Dermis microvascular lymphatic vessel endothelial cell (primary cell): ENCODE results near the gene HOXA5. TPM values are rescaled to one million over a fixed set of nuclear protein-coding genes. Genes with fewer than 3 reads are reported as not detected.

Experiments used
- DNase-seq, 2 donors: peaks; one replicate each; pipeline versions ENCODE4 v3.0.0 to v3.0.0-alpha.2; 2010; ENCODE audit warnings: low read depth in 2 of 2
- total RNA-seq: library from RNA; depleted of rRNA; stranded (reverse); fragments of >200 nt; gene quantifications from 2 replicates; pipeline ENCODE4 v1.2.1, GENCODE V29; 2014

Gene HOXA5
- total RNA-seq, 1 donor from 2014 or later, result 4.1 TPM

DNA sequence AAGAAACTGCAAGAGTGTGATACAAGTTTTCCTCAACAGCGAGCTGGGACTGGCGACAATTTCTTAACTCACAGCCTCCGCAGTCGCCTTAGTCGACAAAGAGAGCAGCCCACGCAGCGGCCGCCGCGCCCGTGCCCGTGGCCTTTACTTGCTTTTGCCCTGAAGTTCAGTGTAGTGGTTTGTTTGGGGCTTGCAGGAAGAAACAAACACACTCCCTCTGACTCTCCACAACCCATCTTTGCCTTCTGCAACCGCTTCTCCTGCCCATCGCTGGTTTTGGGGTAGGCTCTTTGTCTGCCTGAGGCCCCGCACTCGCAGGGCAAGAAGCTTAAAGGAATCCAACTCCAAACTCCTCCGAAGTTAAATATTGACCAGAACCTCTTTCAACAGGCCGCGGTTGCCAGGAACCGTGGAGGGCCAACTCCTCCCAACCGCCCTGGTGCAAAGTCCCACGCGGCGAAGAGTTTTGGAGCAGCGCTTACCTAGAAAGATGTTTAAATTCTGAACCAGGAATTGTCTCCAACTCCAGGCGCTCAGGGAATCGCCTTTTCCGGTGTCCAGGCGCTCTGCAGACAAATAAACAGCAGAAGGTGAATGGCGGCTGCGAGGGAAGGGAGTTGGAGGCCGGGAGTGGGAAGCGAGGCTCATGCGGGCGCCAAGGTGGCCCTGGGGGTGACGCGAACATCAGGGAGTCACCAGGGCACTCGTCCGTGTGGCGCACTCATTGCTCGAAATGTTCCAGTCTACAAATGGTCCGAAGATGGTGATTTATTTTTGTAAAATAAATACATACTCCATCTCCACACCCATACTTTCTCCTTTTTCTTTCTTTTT, 21.2 kb downstream of the HOXA5 start:
- no peak for DNase-seq

DNA sequence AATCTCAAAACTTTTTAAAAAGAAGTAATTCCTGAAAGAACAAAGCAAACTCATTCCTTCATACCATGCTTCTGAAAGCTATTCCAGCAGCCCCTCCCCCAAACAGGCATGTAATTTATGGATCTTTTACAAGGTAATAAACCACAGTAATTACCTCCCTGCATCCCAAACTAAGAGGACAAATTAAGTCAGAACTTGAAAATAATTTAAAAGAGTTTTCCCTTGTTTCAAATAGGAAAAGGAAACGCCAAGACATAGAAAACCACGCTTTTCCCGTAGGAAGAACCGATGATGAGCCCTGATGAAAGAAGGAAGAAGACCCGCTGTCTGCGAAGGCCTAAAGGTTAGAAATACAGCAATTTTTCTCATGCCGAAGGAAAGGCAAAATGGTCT, 21.8 kb downstream of the HOXA5 start:
- DNase-seq, result no peak

DNA sequence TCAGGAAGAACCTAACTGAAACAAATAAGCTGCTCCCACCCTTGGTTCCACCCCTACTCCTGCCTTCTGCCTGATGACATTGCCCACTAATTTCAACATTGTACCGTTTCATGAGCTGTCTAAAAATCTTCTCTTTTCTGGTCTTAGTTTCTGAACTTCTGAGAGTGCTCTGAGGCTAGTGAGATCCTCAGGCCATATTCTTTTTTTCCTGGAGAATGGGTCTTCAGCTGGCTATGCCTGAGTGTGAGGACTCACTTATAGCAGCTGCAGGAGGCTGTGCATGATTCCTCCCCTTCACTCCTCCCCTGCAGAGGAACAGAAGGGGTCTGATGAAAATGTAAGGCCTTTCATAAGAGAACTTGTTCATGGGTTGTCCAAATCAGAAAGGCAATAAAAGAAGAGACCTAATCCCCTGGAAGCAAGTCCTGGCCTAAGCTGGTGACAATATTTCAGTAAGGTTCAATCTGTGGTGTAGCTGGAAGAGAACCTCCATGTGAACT, 24.0 kb downstream of the HOXA5 start:
- no peak for DNase-seq

DNA sequence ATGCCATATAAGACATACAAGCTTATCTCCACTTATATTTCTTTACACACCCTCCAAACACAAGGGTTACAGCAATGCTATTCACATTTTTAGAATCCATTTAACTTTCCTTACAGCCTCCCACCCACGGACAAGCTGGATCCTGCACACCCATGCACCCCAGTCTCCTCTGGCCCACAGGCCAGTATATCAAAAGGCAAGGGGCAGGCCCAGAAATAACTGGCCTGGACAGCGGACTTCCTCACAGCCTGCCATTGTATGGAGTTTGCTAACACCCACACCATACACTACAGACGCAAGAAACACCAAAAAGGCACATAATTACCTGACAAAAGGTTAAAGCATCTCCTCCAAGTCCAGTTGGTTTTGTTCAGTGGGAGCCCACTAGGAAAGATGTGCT, 24.9 kb downstream of the HOXA5 start:
- DNase-seq, result no peak

DNA sequence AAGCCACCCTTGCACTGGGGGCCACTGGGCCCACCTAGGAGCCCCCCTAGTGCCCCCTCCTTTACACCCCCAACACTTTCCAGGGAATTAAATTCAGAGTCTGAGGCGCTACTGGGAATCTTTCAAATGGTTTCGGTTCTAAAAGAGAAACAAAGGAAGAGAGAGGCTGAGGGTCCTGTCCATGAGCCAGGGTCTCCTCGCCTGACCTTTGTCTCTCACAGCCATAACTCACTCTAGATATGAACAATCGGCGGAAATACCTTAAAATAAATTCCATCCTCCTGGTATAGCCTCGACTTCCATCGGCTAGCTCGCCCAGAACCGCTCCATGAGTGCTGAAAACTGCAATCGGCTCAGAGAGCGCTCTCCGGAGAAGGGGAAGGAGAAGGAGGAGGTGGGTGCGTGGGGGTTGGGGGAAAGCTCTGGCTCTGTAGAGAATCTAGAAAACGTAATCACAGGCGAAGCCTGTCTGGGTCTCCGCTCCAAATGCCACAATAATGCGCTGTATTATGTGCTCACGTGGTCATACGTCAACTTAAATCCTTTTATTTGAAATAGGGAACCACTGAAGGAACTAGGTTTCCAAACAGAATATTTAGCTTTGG, 25.5 kb downstream of the HOXA5 start:
- DNase-seq, result peak; percentile 71 to 80

DNA sequence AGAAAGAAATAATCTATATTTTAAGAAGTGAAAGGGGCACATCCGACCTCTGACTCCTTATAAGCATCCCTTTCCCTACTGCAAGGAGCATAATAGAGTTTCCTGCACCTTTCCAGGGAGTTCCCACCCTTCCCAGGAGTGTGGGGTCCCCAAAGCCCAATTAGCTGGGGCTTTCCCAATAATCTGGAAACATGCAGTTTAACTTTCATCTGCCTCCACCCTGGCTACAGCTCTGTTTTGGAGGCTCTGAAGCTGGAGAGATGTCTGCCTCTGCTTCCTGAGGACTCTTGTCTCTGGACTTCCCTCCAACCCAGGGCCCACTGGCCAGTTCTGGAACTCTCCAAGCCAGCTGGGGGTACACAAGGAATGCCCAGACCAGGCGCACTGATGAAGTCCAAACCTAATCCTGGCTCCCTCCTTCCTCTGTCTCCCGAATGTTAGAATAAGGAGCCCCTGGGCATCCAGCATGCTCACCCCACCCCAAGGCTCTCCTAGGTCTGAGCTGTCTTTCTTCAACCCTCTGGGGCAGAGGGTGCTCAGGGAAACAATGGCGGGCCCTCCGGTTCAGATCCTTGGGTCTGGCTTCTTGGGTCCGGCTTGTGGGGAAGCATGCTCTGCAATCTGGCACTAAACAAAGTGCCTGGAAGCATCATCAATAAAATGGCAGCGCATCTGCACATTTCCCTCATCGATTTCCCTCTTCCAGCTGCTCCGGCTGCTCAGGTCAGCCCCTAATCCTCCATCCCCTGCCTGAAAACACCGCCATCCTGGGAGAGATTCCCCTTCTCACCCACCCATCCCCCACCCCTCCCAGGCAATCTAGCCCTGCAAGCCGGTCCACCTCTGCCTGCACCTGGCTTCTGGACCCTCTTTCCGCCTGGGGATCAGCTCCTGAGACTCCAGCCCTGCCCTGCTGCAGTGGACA, 26.3 kb downstream of the HOXA5 start:
- no peak for DNase-seq

DNA sequence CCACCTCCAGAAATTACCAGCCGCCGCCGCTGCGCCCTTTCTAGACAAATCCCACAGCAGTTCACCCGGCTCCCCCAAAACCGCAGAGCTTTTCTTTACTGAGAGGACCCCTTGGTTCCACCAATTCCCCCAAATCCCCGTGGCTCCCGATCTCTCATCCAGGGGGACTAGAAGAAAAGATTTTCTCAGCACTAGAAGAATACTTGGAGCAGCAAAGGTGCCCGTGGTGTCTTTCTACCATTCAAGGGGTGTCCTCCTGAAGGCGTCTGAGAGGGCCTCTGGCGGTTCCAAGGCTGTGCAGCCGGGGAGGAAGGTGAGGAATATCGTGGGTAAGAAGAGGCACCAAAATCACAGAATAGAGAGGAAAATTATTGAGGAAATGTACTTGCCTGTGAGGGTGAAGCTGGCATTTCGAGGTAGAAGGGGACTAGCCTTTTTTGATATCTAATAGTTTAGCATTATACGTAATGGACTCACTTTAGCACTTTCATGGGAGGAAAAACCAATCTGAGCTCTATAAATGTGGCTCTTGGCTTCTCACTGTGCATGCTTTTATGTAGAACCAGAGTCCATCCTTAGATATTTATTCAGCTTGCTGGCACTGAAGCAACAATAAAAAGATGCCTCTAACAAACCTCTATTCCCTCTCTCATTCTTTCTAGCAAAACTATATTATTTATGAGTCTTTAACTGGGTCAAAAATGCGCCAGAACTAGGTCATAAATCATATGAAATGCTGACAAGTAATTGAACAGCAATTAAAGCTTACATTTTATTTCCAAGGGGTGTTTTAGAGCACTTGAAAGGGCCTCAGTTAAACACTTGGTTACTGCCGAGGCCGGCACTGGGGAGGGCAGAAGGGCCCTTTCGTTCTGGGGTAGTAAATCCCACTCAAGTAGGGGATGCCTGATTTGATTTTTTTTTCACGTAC, 27.2 kb downstream of the HOXA5 start:
- DNase-seq, result no peak

DNA sequence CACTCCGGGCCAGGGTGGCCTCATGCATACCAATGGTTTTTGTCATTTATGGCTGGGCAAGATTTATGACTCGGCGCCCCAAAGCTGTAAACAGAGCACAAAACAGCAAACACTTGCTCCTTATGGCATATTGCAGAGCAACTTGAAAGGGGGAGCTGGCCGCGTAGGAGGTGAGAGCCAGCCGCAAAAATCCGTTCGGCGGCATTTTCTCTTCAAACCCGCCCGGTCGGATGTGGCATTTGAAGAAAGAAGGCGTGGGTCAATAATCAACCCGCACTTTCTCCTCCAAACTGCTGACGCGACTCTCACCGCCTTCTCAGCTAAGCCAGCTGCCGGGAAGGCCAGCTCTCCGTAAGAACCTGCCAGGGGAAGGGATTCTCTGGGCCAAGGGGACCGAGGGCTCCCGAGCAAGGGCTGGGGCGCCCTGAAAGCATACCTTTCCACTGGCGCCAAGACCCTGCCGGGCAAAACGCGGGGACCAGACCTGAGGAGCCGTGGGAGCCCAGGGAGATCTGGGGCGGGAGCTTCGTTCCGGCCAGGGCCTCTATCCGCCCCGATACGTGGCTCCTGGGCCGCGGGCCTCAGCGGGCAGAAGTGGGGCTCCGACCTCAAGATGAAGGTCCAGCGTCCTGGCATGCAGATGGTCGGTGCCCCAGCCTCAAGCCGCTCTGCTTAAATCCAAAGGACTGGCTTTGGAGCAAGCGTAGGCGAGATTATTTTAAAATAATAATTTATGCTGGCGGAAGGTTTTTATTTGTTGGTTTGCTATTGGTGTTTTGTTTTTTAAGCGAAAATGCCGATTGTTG, 28.1 kb downstream of the HOXA5 start:
- no peak for DNase-seq

DNA sequence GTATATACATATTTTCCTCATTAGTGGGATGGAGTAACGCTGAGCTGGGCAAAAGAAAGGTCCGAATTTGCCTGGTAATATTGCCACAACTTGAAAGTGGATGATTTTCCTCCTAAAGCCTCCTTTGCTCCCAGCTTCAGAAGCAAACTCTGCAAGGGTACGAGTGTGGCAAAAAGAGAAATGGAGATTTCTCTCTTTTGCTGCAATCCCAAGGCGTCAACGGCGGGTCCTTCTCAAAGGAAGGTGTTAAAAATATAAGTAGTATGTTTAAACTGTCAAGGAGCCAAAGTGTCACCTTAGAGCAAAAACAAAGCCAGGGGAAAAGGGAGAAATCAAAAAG, 28.6 kb downstream of the HOXA5 start:
- no peak for DNase-seq

DNA sequence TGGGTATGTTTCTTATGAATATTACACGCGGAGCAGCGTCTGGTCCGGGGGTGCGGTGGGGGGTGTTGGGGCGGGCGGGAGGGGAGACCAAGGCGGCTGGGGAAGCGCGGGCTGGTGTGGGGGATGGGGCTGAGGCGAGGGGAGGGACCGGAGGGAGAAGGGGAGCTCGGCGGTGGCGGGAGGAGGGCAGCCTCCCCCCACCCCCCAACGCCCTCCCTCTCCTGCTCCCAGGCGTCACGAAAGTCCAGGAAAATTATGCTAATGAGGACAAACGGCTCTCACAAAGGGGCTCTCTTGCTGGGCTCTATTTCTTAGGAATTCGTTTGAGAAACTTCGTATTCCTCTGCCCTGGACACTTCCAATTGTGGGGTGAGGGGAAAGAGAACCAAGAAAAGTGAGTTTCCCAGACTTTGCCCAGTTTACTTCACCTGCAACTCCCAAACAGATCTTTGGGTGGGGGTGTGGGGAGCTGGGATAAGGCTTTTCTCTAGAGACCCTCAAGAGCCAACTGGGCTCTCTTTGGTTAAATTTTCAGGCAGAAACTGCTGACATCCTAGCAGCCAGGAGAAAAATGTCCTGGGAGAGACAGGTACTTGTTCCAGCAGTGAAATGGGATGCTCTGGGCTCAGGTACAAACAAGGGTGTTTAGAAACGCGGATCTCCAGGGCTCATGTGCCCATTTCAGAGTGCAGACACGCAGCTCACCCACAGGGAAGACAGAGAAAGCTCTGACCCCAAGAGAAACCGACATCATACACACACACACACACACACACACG, 29.3 kb downstream of the HOXA5 start:
- DNase-seq, result peak in 1 of 2 donors; percentile 54

DNA sequence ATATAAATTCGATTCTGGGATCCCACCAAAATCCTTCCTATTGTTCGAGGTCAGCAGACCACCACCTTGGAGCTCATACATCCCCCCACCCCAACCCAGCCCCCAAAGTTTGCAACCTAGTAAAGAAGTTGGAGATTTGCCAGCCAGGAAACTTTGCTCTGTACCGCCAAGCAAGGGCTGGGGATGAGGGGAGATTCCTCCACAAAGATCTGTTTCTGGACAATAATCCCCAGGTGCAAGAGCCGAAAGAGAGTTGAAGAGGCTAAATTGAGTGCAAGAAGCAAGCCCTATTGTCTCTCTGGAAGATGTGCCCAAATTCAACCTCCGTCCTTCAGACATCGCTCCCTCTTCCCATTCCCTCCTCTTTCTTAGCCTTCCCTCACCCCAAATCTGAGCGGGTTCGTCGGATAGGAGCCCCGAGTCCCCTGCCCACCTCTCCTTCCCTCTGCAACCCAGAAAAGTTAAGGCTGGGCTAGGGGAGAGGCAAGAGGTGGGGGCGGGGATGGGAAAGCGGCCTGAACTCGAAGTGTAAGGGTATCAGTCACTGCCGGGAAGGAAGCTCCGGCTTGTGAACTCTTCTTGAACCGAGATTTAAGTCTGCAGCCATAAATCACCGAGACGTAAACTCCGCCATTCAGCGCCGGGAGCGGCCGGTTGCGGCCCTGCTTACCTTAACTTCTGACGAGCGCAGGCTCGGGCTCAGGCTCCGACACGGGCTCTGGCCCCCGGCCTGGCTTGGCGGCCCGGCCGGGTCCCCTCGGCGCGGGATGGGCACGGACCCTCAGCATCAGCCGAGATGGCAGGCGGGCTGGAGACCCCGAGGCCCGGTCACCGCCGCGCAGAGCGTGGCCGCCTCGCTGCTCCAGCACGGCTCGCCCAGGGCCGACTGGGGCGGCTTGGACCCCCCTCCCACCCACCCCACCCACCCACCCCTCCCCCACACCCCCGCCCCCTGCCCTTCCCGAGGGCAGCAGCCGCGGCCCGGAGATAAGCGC, 30.2 kb downstream of the HOXA5 start:
- peak in 1 of 2 donors; percentile 94 for DNase-seq

DNA sequence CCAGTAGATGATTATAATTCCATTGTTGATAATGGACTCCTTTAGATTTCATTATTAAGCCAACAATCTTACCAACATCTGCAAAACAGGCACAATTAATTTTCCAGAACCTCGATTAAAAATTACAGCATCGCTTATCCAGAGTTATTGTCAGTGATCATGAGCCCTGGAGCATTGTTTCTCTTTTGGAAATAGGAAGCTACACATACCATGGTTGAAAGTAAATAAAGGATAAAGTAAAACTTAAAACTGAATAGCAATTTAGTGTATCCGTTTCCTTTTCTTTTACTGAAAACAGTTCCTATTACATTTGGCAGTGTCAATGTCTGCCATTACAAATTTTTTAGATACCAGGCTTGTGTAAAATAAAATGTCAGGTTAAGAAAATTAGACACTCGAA, 31.1 kb downstream of the HOXA5 start:
- DNase-seq, result peak in 1 of 2 donors; percentile 50

DNA sequence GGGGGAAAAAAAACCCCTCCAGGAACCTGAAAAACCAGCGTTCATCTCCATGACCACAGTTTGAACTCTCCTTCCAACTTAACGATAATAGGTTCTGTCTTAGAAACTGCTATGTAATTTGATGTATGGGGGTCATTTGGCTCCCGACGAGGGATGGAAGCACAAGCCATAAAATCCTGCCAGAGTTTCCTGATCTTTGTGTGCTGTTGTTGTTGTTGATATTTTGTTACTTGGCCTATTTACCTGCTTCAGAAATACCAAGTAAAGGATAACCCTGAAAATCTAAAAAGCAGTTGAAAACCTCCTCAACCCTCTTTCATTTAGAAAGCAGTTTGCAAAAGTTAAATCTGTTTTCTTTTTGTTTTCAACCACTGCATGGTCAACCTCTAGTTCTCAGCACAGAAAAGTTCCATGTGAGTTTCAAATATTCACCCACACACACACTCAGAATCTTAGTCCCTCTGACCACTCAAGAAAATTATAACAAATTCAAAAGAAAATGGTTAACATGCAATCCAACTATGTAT, 31.7 kb downstream of the HOXA5 start:
- DNase-seq, result no peak

DNA sequence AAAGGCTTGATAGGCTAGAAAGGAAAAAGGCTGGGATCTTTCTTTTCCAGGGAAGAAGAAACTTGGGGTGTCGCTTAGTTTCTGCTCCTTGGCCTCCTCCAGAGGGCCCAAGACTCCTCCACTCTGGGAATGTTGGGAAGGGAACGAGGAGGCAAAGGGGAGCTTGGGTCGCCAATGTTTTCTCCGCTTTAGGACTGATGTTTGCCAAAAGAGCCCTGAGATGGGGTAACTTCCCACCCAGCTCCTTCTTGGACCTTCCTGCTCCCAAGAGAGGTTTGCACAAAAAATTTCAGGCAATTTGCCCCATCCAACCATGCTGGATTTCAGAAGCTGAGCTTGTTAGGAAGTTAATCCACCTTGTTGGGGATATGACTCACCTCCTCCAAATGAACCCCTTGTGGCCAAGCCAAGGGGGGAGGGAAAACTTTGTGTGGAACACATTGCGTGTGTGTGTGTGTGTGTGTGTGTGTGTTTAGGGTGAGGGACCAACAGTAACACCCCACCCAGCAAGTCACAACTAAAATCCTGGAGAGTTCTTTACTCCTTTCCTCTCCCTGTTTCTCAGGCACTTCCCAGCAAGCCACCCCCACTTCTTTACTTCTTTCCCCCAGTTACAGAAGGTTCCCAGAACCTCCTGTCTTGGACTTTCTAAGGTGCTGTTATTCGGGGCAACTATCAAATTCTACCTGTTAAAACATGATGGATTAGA, 32.3 kb downstream of the HOXA5 start:
- peak in 1 of 2 donors; percentile 78 for DNase-seq

DNA sequence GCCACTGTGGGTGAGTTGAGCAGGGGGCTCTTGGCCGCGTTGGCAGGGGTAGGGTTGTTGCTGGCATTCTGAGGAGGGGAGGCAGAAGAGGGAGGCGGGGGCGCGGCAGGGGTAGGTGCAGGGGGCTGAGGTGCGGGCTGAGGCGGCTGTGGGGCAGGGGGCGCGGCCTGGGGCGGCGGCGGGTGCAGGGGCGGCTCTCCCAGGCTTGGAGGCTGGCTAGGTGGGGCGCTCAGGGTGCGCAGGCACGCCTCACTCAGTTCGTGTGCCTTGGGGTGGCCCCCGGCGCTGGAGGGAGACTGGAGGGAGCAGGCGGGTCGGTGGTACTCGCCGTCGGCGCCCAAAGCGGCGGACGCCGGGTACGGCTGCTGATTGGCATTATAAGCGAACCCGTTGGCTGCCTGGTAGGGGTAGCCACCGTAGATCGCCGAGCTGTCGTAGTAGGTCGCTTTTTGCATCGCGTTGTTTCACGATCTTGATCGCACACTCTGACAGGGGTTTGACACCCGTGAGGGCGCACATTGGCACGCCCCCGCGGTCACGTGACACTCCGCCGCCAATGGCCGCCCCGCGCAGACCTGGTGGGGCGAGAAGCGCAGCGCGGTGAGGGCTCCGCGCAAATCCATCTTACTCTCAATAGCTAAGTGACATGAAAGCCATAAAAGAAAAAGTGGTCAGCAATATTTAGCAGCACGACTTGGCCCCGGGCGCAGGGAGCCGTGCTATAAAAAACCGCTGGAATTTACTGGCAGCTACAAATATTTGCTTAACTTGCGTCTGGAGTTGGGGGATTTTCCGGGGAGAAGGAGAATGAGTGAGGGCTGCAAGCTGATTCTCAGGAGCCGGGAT, 33.1 kb downstream of the HOXA5 start:
- no peak for DNase-seq
